HUDEP-2 (cell line): ENCODE measurements around the gene OR7E24.
A peak's percentile ranks its signal among the peaks of the same experiment; 100 is the strongest.
"Not testable (repeated sequence)": the region's sequence is repeated elsewhere in the genome, so short reads cannot be mapped to it uniquely, and the experiment has no call there.

Source experiments
- DNase-seq, 76 experiments: peaks; one replicate each; lab custom pipeline; 2025; ENCODE audit not compliant: unreplicated experiment in 76 of 76; lab: John Stamatoyannopoulos, UW

The OR7E24 gene

DNA sequence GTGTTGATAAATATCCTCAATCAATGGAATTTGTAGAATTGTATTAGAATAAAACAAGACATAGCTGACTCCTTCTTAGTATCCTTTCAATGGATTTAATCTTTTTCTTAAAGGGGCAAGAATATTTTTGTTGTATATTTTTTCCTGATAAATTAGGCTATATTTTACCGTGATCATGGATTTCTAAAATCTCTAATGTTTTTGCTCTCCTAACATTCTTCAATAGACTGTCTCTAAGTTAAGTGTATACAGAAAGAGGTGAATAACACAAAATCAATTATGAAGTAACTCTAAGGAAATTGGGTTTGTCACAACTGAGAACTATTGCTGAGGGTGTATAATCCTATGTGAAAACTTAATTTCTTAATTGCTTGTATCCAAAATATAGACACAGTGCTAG, at the start of gene OR7E24:
TSS of gene OR7E24 (plus strand) at position 301 of the 400 bp plus-strand sequence. CDS start 114 bp downstream, outside the sequence.
- no peak for DNase-seq

GRCh38 chr19:9205501-9206113, 45.1 kb upstream of the OR7E24 start:
- DNase-seq = peak in 60 of 76 experiments; percentile 4 to 79 (median 40)

- no peak for DNase-seq
Measured at GRCh38 chr19:9219489-9219888, 31.2 kb upstream of the OR7E24 start, which contains the start of gene OR7D4. Gene OR7D4, minus strand, starts transcription at chr19:9219589. Its CDS starts 4,752 bp downstream, at chr19:9214837.

DNA sequence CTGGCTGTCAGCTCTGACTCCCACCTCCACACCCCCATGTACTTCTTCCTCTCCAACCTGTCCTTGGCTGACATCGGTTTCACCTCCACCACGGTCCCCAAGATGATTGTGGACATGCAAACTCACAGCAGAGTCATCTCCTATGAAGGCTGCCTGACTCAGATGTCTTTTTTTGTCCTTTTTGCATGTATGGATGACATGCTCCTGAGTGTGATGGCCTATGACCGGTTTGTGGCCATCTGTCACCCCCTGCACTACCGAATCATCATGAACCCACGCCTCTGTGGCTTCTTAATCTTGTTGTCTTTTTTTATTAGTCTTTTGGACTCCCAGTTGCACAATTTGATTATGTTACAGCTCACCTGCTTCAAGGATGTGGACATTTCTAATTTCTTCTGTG, 506 bp downstream of the OR7E24 start:
- no peak for DNase-seq

DNA sequence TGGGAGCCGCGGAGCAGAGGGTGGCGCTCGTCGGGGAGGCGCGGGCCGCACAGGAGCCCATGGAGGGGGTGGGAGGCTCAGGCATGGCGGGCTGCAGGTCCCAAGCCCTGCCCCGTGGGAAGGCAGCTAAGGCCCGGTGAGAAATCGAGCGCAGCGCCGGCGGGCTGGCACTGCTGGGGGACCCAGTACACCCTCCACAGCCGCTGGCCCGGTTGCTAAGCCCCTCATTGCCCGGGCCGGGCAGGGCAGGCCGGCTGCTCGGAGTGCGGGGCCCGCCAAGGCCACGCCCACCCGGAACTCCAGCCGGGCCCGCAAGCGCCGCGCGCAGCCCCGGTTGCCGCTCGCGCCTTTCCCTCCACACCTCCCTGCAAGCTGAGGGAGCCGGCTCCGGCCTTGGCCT, 32.8 kb downstream of the OR7E24 start:
- DNase-seq = not testable (repeated sequence)

GRCh38 chr19:9289231-9289884, 38.6 kb downstream of the OR7E24 start:
- no peak for DNase-seq

DNA sequence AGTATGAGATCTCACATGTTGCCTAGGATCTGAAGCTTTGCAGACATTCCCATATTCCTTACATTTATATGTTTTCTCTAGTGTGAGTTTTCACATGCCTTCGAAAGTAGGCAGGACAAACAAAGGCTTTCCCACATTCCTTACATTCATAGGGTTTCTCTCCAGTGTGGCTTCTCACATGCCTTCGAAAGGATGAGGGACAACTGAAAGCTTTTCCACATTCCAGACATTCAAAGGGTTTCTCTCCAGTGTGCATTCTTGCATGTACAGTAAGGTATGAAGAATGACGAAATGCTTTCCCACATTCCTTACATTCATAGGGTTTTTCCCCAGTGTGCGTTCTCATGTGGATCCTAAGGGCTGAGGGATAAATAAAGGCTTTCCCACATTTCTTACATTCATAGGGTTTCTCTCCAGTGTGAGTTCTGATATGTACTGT, 44.7 kb downstream of the OR7E24 start:
- DNase-seq = no peak

- DNase-seq = no peak
Measured at GRCh38 chr19:9296336-9296735, 45.6 kb downstream of the OR7E24 start.
